Endodermal cell (in vitro differentiated cells): ENCODE data around the gene GATAD2B. TPM values are rescaled to one million over a fixed set of nuclear protein-coding genes. Genes with fewer than 3 reads are reported as not detected.

Experiments
- DNase-seq: peaks from one replicate; pipeline ENCODE4 v3.0.0-alpha.2; 2017
- H3K27ac ChIP-seq: 2 replicates; pipeline ENCODE4 v1.5.1; 2013; ENCODE audit warnings: mild to moderate bottlenecking, low read depth, low read length, moderate library complexity
- H3K27me3 ChIP-seq: 2 replicates; pipeline ENCODE4 v1.6.1; 2013; ENCODE audit warnings: mild to moderate bottlenecking, low read length, moderate library complexity; ENCODE audit not compliant: insufficient read depth, control insufficient read depth, poor library complexity, severe bottlenecking
- H3K36me3 ChIP-seq: 2 replicates; pipeline ENCODE4 v1.7.0; 2013; ENCODE audit warnings: mild to moderate bottlenecking, low read length, moderate library complexity; ENCODE audit not compliant: control insufficient read depth, insufficient read depth
- H3K4me1 ChIP-seq: one replicate; pipeline ENCODE4 v1.7.0; 2013; ENCODE audit warnings: low read length; ENCODE audit not compliant: control insufficient read depth, insufficient read depth
- H3K4me3 ChIP-seq: 2 replicates; pipeline ENCODE4 v1.5.1; 2013; ENCODE audit warnings: mild to moderate bottlenecking, low read length, moderate library complexity
- H3K9ac ChIP-seq: 2 replicates; pipeline ENCODE4 v1.6.1; 2013; ENCODE audit warnings: mild to moderate bottlenecking, low read length, moderate library complexity; ENCODE audit not compliant: poor library complexity, severe bottlenecking; ENCODE audit errors: extremely low read depth
- H3K9me3 ChIP-seq: 2 replicates; pipeline ENCODE4 v1.6.1; 2013; ENCODE audit warnings: mild to moderate bottlenecking, low read length, moderate library complexity; ENCODE audit not compliant: control insufficient read depth
- H3K27ac Mint-ChIP-seq: 2 replicates; pipeline ENCODE4 v1.8.0; 2020; ENCODE audit warnings: mixed read lengths
- H3K27me3 Mint-ChIP-seq: 2 replicates; pipeline ENCODE4 v1.8.0; 2021; ENCODE audit warnings: mild to moderate bottlenecking, mixed read lengths; ENCODE audit not compliant: insufficient read depth
- H3K36me3 Mint-ChIP-seq: 2 replicates; pipeline ENCODE4 v1.8.0; 2020; ENCODE audit warnings: low read depth, mixed read lengths
- H3K4me1 Mint-ChIP-seq: 2 replicates; pipeline ENCODE4 v1.8.0; 2020; ENCODE audit warnings: mixed read lengths
- H3K4me3 Mint-ChIP-seq: 2 replicates; pipeline ENCODE4 v1.8.0; 2020; ENCODE audit warnings: mild to moderate bottlenecking, moderate library complexity, mixed read lengths
- H3K9me3 Mint-ChIP-seq: 2 replicates; pipeline ENCODE4 v1.8.0; 2020; ENCODE audit warnings: mild to moderate bottlenecking, mixed read lengths
- CTCF ChIP-seq: fragments of 200-600 bp; sonication (generic); conservative IDR thresholded peaks from 2 replicates; pipeline ENCODE4 v1.5.0; 2021; ENCODE audit warnings: antibody characterized with exemption, mild to moderate bottlenecking
- WGBS, 2 experiments: methylation state at CpG; one replicate each; pipeline versions ENCODE4 v1.1.5 to v1.1.7; 2013; ENCODE audit warnings: missing lambda C conversion rate in 2 of 2, mixed read lengths in 1 of 2; ENCODE audit not compliant: insufficient coverage in 1 of 2, insufficient read length in 1 of 2; 5-methylcytosine and 5-hydroxymethylcytosine counted together
- total RNA-seq, 2 donors: library from RNA; stranded (reverse); fragmentation: NEBNext Ultra II Directional in 1 of 2; extraction: Animal tissue kit (Norgen Biotek cat#: 25700) in 1 of 2; gene quantifications; 2 replicates in 1 of 2; 3 replicates in 1 of 2; pipeline ENCODE4 v1.2.1, GENCODE V29; 2021

GATAD2B gene
- total RNA-seq, 2 donors from 2014 or later, result 45.2 to 51.2 TPM

GRCh38 chr1:153827168-153827964 lies 95.4 kb downstream of the GATAD2B start:
- Histone ChIP-seq H3K27ac (no peak overlapping the region), H3K9ac (no peak overlapping the region), H3K36me3 (peaks cover 47% of the 10 kb centered on the region), H3K27me3 (no peaks in the 10 kb centered on the region), H3K4me3 (no peak overlapping the region), H3K4me1 (no peaks in the 10 kb centered on the region), H3K9me3 (no peaks in the 10 kb centered on the region)
- DNase-seq, result no peak
- H3K4me1 Mint-ChIP-seq, result no peaks in the 10 kb centered on the region
- peak; percentile 58 for TF ChIP-seq CTCF
- WGBS, 2 experiments, result 60 to 97% methylated on average over 1 to 6 of the region's 6 CpGs
- no peaks in the 10 kb centered on the region for H3K9me3 Mint-ChIP-seq
- peaks cover 40% of the 10 kb centered on the region for H3K36me3 Mint-ChIP-seq
- H3K4me3 Mint-ChIP-seq, result no peak overlapping the region
- H3K27me3 Mint-ChIP-seq, result no peaks in the 10 kb centered on the region
- H3K27ac Mint-ChIP-seq, result no peak overlapping the region

GRCh38 chr1:153818876-153819275 lies 103.9 kb downstream of the GATAD2B start:
- WGBS, 2 experiments, result 97 to 100% methylated on average over 2 of the region's 2 CpGs
- no peaks in the 10 kb centered on the region for H3K27me3 ChIP-seq
- H3K4me3 ChIP-seq, result no peak overlapping the region
- DNase-seq, result no peak
- H3K36me3 Mint-ChIP-seq, result peaks cover 52% of the 10 kb centered on the region
- H3K27me3 Mint-ChIP-seq, result no peaks in the 10 kb centered on the region
- H3K9me3 ChIP-seq, result no peaks in the 10 kb centered on the region
- peaks cover 9% of the 10 kb centered on the region for H3K4me1 Mint-ChIP-seq
- H3K4me1 ChIP-seq, result no peaks in the 10 kb centered on the region
- no peaks in the 10 kb centered on the region for H3K9me3 Mint-ChIP-seq
- no peak overlapping the region for H3K27ac Mint-ChIP-seq
- no peak overlapping the region for H3K9ac ChIP-seq
- no peak overlapping the region for H3K27ac ChIP-seq
- H3K4me3 Mint-ChIP-seq, result no peak overlapping the region
- TF ChIP-seq CTCF, result no peak
- H3K36me3 ChIP-seq, result peaks cover 54% of the 10 kb centered on the region

GRCh38 chr1:153816283-153816889 lies 106.4 kb downstream of the GATAD2B start:
- 94 to 96% methylated on average over 12 to 13 of the region's 13 CpGs for WGBS, 2 experiments
- H3K27me3 ChIP-seq, result no peaks in the 10 kb centered on the region
- DNase-seq, result peak; percentile 28
- Mint-ChIP-seq H3K4me3 (no peak overlapping the region), H3K36me3 (peaks cover 64% of the 10 kb centered on the region), H3K27ac (no peak overlapping the region), H3K27me3 (no peaks in the 10 kb centered on the region), H3K9me3 (no peaks in the 10 kb centered on the region), H3K4me1 (peaks cover 9% of the 10 kb centered on the region)
- H3K4me1 ChIP-seq, result no peaks in the 10 kb centered on the region
- no peak overlapping the region for H3K9ac ChIP-seq
- TF ChIP-seq CTCF, result no peak
- no peak overlapping the region for H3K27ac ChIP-seq
- no peaks in the 10 kb centered on the region for H3K9me3 ChIP-seq
- H3K4me3 ChIP-seq, result no peak overlapping the region
- H3K36me3 ChIP-seq, result peaks cover 72% of the 10 kb centered on the region
